Measurements from ENCODE around the gene TRPV6. TPM values are rescaled to one million over a fixed set of nuclear protein-coding genes. Genes with fewer than 3 reads are reported as not detected.

TRPV6 gene
- total RNA-seq, 1 experiment from 2014 or later: not detected

GRCh38 chr7:142871260-142872105 is 14.1 kb downstream of the TRPV6 start:
- DNase-seq (ENCODE audit: extremely low read depth, low read depth): no peak

GRCh38 chr7:142870566-142871259 is 14.8 kb downstream of the TRPV6 start:
- no peak for DNase-seq (ENCODE audit: extremely low read depth, low read depth)

GRCh38 chr7:142870147-142870559 is 15.4 kb downstream of the TRPV6 start:
- no peak for DNase-seq (ENCODE audit: extremely low read depth, low read depth)

- DNase-seq (ENCODE audit: extremely low read depth, low read depth): no peak
Measured at GRCh38 chr7:142869434-142869833, 16.1 kb downstream of the TRPV6 start.

GRCh38 chr7:142868986-142869415 is 16.5 kb downstream of the TRPV6 start:
- no peak for DNase-seq (ENCODE audit: extremely low read depth, low read depth)

GRCh38 chr7:142868188-142868985 is 17.2 kb downstream of the TRPV6 start:
- no peak for DNase-seq (ENCODE audit: extremely low read depth, low read depth)

- no peak for DNase-seq (ENCODE audit: extremely low read depth, low read depth)
Measured at GRCh38 chr7:142867398-142868187, 18.0 kb downstream of the TRPV6 start.

GRCh38 chr7:142867097-142867378 is 18.5 kb downstream of the TRPV6 start:
- no peak for DNase-seq (ENCODE audit: extremely low read depth, low read depth)

- DNase-seq (ENCODE audit: extremely low read depth, low read depth): peak; percentile 36
Measured at GRCh38 chr7:142866361-142867096, 19.0 kb downstream of the TRPV6 start.

GRCh38 chr7:142865766-142866165 is 19.8 kb downstream of the TRPV6 start:
- DNase-seq (ENCODE audit: extremely low read depth, low read depth): no peak

- no peak for DNase-seq (ENCODE audit: extremely low read depth, low read depth)
Measured at GRCh38 chr7:142864980-142865747, 20.4 kb downstream of the TRPV6 start.

GRCh38 chr7:142863891-142864685 is 21.5 kb downstream of the TRPV6 start:
- no peak for DNase-seq (ENCODE audit: extremely low read depth, low read depth)

GRCh38 chr7:142862786-142863400 is 22.7 kb downstream of the TRPV6 start:
- DNase-seq (ENCODE audit: extremely low read depth, low read depth): no peak

GRCh38 chr7:142862351-142862750 is 23.2 kb downstream of the TRPV6 start:
- DNase-seq (ENCODE audit: extremely low read depth, low read depth): no peak

GRCh38 chr7:142860968-142861367 is 24.6 kb downstream of the TRPV6 start:
- no peak for DNase-seq (ENCODE audit: extremely low read depth, low read depth)

GRCh38 chr7:142859829-142860228 is 25.7 kb downstream of the TRPV6 start:
- no peak for DNase-seq (ENCODE audit: extremely low read depth, low read depth)

- no peak for DNase-seq (ENCODE audit: extremely low read depth, low read depth)
Measured at GRCh38 chr7:142859411-142859810, 26.1 kb downstream of the TRPV6 start.

- DNase-seq (ENCODE audit: extremely low read depth, low read depth): no peak
Measured at GRCh38 chr7:142857625-142858024, 27.9 kb downstream of the TRPV6 start.

All from NCI-H460 (cell line).